ENCODE measurements around the gene PDE11A.

DNA sequence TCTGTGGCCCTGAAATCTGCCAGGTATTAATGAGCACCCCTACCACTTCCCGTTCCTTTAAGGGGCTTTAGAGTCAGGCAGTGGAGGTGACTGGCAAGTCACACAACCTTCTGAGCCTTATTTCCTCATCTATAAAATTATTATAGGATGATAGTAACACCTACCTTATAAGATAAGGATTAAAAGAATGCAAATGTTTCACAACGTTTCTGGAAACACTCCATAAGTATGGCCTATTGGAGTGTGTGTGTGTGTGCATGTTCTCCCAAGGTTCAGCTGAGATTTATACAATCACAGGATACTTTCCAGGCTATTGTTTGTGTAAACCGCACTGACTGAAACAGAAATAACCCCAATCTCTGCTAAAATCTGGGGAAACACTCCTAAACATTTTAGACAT, 176.0 kb downstream of the PDE11A start:
- TF ChIP-seq, protein P1, sequence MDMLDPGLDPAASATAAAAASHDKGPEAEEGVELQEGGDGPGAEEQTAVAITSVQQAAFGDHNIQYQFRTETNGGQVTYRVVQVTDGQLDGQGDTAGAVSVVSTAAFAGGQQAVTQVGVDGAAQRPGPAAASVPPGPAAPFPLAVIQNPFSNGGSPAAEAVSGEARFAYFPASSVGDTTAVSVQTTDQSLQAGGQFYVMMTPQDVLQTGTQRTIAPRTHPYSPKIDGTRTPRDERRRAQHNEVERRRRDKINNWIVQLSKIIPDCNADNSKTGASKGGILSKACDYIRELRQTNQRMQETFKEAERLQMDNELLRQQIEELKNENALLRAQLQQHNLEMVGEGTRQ (IDR thresholded peaks at IDR 0.05) = no peak
- TF ChIP-seq JUNB (IDR thresholded peaks at IDR 0.05) = no peak
- TF ChIP-seq POLR2A (IDR thresholded peaks at IDR 0.05; ENCODE audit: low read length) = no peak
- no peak for TF ChIP-seq HMGXB4 (CRISPR knock-in tag; IDR thresholded peaks at IDR 0.05; ENCODE audit: borderline replicate concordance)

Measured in A549 (cell line).